Measurements from ENCODE around the gene DPYD.

DNA sequence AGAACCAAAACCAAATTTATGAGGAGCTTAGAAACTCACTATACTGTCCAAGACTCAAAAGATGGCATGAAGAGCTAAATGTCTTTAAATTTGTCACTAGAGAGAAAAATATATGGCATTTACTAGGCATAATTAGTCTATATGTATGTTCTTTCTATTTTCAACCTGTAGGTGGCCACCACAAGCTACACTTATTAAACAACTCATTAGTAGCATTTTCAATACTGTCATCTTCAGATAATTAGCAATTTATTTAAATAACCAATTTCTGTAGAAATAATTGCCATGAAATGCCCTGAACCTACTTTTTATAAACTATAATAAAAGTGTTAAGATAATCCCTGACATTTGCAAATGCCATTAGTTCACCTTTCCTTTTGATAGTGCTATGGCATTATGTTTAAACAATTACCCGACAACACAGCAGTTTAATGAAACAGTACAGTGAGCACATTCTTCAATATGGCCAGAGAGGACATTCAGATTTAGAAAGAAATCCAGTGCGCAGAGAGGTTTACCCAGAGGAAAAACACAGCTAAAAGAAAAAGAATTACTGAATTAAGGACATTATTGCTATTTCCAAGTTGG lies 676.8 kb downstream of the DPYD start:
- TF ChIP-seq CTCF (IDR thresholded peaks at IDR 0.05) (peak in 1 of 4 experiments; percentile 24), POLR2AphosphoS5 (IDR thresholded peaks at IDR 0.05) (no peak)

Measured in sigmoid colon (tissue), 4 donors.